ENCODE data around the gene PTPRD.

PTPRD gene

DNA sequence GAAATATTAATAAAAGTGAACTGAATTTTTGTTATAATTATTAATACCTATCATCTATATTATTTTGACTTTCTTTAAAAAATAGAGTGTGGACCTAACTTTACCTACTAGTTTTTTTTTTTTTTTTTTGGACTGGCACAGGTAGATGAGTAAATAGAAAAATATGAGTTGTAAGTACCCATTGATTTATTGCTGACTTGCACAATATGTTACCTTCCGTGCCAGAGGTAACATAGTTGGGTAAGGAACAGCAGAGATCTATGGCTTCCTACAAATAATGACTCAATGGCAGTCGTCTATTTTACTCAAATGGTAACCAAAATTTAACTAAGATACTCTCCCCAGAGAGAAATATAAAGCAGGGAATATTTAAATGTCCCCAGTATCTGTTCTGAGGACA lies 1212.8 kb downstream of the PTPRD start:
- H4K91ac ChIP-seq (ENCODE audit: low read depth, low read length) = no peak overlapping the region
- no peak overlapping the region for H3K27ac ChIP-seq (ENCODE audit: low read depth, low read length)
- H3K9me3 ChIP-seq (ENCODE audit: insufficient read depth, low read depth, low read length) = no peaks in the 10 kb centered on the region
- H3K4me2 ChIP-seq (ENCODE audit: low read length) = no peak overlapping the region
- H3K4me1 ChIP-seq (ENCODE audit: control insufficient read depth in 1 of 2, insufficient read depth in 2 of 2, low read length in 2 of 2) = no peaks in the 10 kb centered on the region
- H3K4me3 ChIP-seq (ENCODE audit: low read depth, low read length) = no peak overlapping the region
- no peak for DNase-seq
- H3K18ac ChIP-seq (ENCODE audit: low read length) = no peak overlapping the region
- no peaks in the 10 kb centered on the region for H3K79me1 ChIP-seq (ENCODE audit: low read length)
- H3K14ac ChIP-seq (ENCODE audit: low read length) = no peak overlapping the region
- no peak overlapping the region for H2AK5ac ChIP-seq (ENCODE audit: low read length)
- no peak overlapping the region for H3K9ac ChIP-seq (ENCODE audit: low read length)
- no peak overlapping the region for H2BK5ac ChIP-seq (ENCODE audit: low read depth, low read length, poor library complexity)
- H3K36me3 ChIP-seq (ENCODE audit: control insufficient read depth in 1 of 2, insufficient read depth in 2 of 2, low read length in 2 of 2) = no peaks in the 10 kb centered on the region
- no peak overlapping the region for H4K8ac ChIP-seq (ENCODE audit: low read depth, low read length)
- no peak overlapping the region for H3K4ac ChIP-seq (ENCODE audit: low read depth, low read length)
- no CpG with 5 or more reads among the region's 2 CpGs for WGBS (ENCODE audit: extremely low coverage, insufficient coverage, insufficient read length)
- H2AFZ ChIP-seq (ENCODE audit: insufficient read depth, low read length, poor library complexity) = no peak overlapping the region
- H4K12ac ChIP-seq (ENCODE audit: low read depth, low read length) = no peak overlapping the region
- no peaks in the 10 kb centered on the region for H3K79me2 ChIP-seq (ENCODE audit: control insufficient read depth, insufficient read depth, low read length, poor library complexity)
- no peaks in the 10 kb centered on the region for H3K27me3 ChIP-seq (ENCODE audit: insufficient read depth, low read length)
- no peak overlapping the region for H2BK12ac ChIP-seq (ENCODE audit: low read length)
- H3K23ac ChIP-seq (ENCODE audit: low read length) = no peak overlapping the region
- no peak overlapping the region for H2BK120ac ChIP-seq (ENCODE audit: insufficient read depth, low read length, poor library complexity)

DNA sequence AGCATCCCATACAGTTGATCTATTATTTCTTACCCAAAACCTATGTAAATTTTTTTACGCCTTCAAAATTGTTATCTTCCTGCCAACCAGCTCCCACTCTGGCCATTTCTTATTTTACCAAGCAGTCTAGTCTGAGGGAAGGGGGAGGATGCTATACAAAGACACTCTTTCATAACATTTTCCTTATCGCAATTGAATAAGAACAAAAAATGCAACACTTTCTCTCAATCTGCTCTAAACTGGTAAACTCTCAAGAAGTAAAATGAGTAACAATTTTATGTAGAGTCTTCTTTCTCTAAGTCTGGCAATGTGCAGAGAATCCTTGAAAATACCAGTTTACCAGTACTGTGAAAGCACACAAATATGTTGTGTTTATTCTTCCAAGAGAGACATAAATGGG lies 1216.3 kb downstream of the PTPRD start:
- Histone ChIP-seq H3K14ac (ENCODE audit: low read length) (no peak overlapping the region), H2AK5ac (ENCODE audit: low read length) (no peak overlapping the region), H3K36me3 (ENCODE audit: control insufficient read depth in 1 of 2, insufficient read depth in 2 of 2, low read length in 2 of 2) (no peaks in the 10 kb centered on the region), H3K4me3 (ENCODE audit: low read depth, low read length) (no peak overlapping the region), H3K27me3 (ENCODE audit: insufficient read depth, low read length) (no peaks in the 10 kb centered on the region), H3K9me3 (ENCODE audit: insufficient read depth, low read depth, low read length) (no peaks in the 10 kb centered on the region), H3K9ac (ENCODE audit: low read length) (no peak overlapping the region), H3K4ac (ENCODE audit: low read depth, low read length) (no peak overlapping the region), H2BK120ac (ENCODE audit: insufficient read depth, low read length, poor library complexity) (no peak overlapping the region), H4K12ac (ENCODE audit: low read depth, low read length) (no peak overlapping the region), H2BK12ac (ENCODE audit: low read length) (no peak overlapping the region), H2AFZ (ENCODE audit: insufficient read depth, low read length, poor library complexity) (no peak overlapping the region), H3K18ac (ENCODE audit: low read length) (no peak overlapping the region), H3K27ac (ENCODE audit: low read depth, low read length) (no peak overlapping the region), H3K4me1 (ENCODE audit: control insufficient read depth in 1 of 2, insufficient read depth in 2 of 2, low read length in 2 of 2) (no peaks in the 10 kb centered on the region), H3K79me1 (ENCODE audit: low read length) (no peaks in the 10 kb centered on the region), H3K23ac (ENCODE audit: low read length) (no peak overlapping the region), H3K4me2 (ENCODE audit: low read length) (no peak overlapping the region), H3K79me2 (ENCODE audit: control insufficient read depth, insufficient read depth, low read length, poor library complexity) (no peaks in the 10 kb centered on the region), H2BK5ac (ENCODE audit: low read depth, low read length, poor library complexity) (no peak overlapping the region), H4K8ac (ENCODE audit: low read depth, low read length) (no peak overlapping the region), H4K91ac (ENCODE audit: low read depth, low read length) (no peak overlapping the region)
- no CpG with 5 or more reads among the region's 2 CpGs for WGBS (ENCODE audit: extremely low coverage, insufficient coverage, insufficient read length)
- no peak for DNase-seq

DNA sequence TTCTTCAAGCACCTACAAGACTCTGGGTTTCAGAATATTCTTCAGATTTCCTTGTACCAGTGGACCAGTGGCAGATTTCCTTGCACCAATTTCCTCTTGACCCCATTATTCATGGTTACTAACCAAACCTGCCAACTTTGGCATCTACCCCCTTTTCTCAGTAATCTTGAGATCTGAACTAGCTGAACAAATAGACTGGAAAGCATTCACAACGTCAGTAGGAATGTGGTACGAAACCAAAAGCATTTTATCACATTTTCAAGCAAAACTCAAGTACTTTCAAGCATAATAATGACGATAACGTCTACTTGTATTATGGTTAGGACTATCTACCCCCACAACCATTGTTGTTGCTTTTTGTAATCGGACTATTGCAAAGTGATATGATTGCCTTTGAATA lies 1217.3 kb downstream of the PTPRD start:
- Histone ChIP-seq H2AFZ (ENCODE audit: insufficient read depth, low read length, poor library complexity) (no peak overlapping the region), H2AK5ac (ENCODE audit: low read length) (no peak overlapping the region), H2BK120ac (ENCODE audit: insufficient read depth, low read length, poor library complexity) (no peak overlapping the region), H3K4ac (ENCODE audit: low read depth, low read length) (no peak overlapping the region), H4K8ac (ENCODE audit: low read depth, low read length) (no peak overlapping the region), H4K91ac (ENCODE audit: low read depth, low read length) (no peak overlapping the region), H2BK5ac (ENCODE audit: low read depth, low read length, poor library complexity) (no peak overlapping the region), H3K14ac (ENCODE audit: low read length) (no peak overlapping the region), H3K9ac (ENCODE audit: low read length) (no peak overlapping the region), H3K9me3 (ENCODE audit: insufficient read depth, low read depth, low read length) (no peaks in the 10 kb centered on the region), H3K4me1 (ENCODE audit: control insufficient read depth in 1 of 2, insufficient read depth in 2 of 2, low read length in 2 of 2) (no peaks in the 10 kb centered on the region), H3K4me3 (ENCODE audit: low read depth, low read length) (no peak overlapping the region), H3K79me1 (ENCODE audit: low read length) (no peaks in the 10 kb centered on the region), H2BK12ac (ENCODE audit: low read length) (no peak overlapping the region), H3K36me3 (ENCODE audit: control insufficient read depth in 1 of 2, insufficient read depth in 2 of 2, low read length in 2 of 2) (no peaks in the 10 kb centered on the region), H3K27me3 (ENCODE audit: insufficient read depth, low read length) (no peaks in the 10 kb centered on the region), H3K79me2 (ENCODE audit: control insufficient read depth, insufficient read depth, low read length, poor library complexity) (no peaks in the 10 kb centered on the region), H3K27ac (ENCODE audit: low read depth, low read length) (no peak overlapping the region), H3K18ac (ENCODE audit: low read length) (no peak overlapping the region), H4K12ac (ENCODE audit: low read depth, low read length) (no peak overlapping the region), H3K4me2 (ENCODE audit: low read length) (no peak overlapping the region), H3K23ac (ENCODE audit: low read length) (no peak overlapping the region)
- no CpG with 5 or more reads among the region's 5 CpGs for WGBS (ENCODE audit: extremely low coverage, insufficient coverage, insufficient read length)
- DNase-seq = no peak

DNA sequence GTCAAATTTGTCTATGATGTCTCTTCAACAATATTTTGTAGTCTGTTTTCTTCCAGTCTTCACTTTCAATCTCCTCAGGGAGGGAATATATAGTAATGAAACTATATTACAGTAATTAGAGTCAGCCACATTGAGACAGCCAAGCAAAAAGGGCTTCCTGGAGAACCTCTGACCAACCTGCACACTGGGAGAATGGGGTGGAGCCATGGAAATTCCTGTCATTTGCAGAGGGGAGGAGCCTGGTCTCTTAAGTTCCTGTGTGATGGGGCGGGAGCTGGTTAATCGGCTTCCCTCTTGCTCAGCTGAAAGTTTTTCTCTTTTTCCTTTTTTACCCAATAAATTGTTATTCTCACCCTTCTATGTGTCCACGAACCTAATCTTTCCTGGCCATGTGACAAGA lies 1220.0 kb downstream of the PTPRD start:
- Histone ChIP-seq H3K4me2 (ENCODE audit: low read length) (no peak overlapping the region), H3K4ac (ENCODE audit: low read depth, low read length) (no peak overlapping the region), H4K91ac (ENCODE audit: low read depth, low read length) (no peak overlapping the region), H2AK5ac (ENCODE audit: low read length) (no peak overlapping the region), H2BK12ac (ENCODE audit: low read length) (no peak overlapping the region), H3K4me1 (ENCODE audit: control insufficient read depth in 1 of 2, insufficient read depth in 2 of 2, low read length in 2 of 2) (no peaks in the 10 kb centered on the region), H3K14ac (ENCODE audit: low read length) (no peak overlapping the region), H2BK5ac (ENCODE audit: low read depth, low read length, poor library complexity) (no peak overlapping the region), H3K79me2 (ENCODE audit: control insufficient read depth, insufficient read depth, low read length, poor library complexity) (no peaks in the 10 kb centered on the region), H3K27ac (ENCODE audit: low read depth, low read length) (no peak overlapping the region), H3K27me3 (ENCODE audit: insufficient read depth, low read length) (no peaks in the 10 kb centered on the region), H3K9me3 (ENCODE audit: insufficient read depth, low read depth, low read length) (no peaks in the 10 kb centered on the region), H3K36me3 (ENCODE audit: control insufficient read depth in 1 of 2, insufficient read depth in 2 of 2, low read length in 2 of 2) (no peaks in the 10 kb centered on the region), H3K79me1 (ENCODE audit: low read length) (no peaks in the 10 kb centered on the region), H4K8ac (ENCODE audit: low read depth, low read length) (no peak overlapping the region), H3K4me3 (ENCODE audit: low read depth, low read length) (no peak overlapping the region), H4K12ac (ENCODE audit: low read depth, low read length) (no peak overlapping the region), H2BK120ac (ENCODE audit: insufficient read depth, low read length, poor library complexity) (no peak overlapping the region), H2AFZ (ENCODE audit: insufficient read depth, low read length, poor library complexity) (no peak overlapping the region), H3K9ac (ENCODE audit: low read length) (no peak overlapping the region), H3K23ac (ENCODE audit: low read length) (no peak overlapping the region), H3K18ac (ENCODE audit: low read length) (no peak overlapping the region)
- DNase-seq = no peak
- WGBS (ENCODE audit: extremely low coverage, insufficient coverage, insufficient read length) = no CpG with 5 or more reads among the region's 3 CpGs
